ENCODE results near the gene CAPN10. TPM values are rescaled to one million over a fixed set of nuclear protein-coding genes. Genes with fewer than 3 reads are reported as not detected.

Gene CAPN10
- total RNA-seq, 1 experiment from 2014 or later = 27.8 TPM

- no peak for DNase-seq
- Mint-ChIP-seq H3K9me3 (ENCODE audit: unreplicated experiment) (no peaks in the 10 kb centered on the region), H3K4me3 (ENCODE audit: unreplicated experiment) (no peak overlapping the region), H3K4me1 (ENCODE audit: low read depth, unreplicated experiment) (no peaks in the 10 kb centered on the region), H3K27me3 (ENCODE audit: insufficient read depth, unreplicated experiment) (peaks cover 8% of the 10 kb centered on the region), H3K27ac (ENCODE audit: unreplicated experiment) (no peak overlapping the region), H3K36me3 (ENCODE audit: insufficient read depth, unreplicated experiment) (no peaks in the 10 kb centered on the region)
- Histone ChIP-seq H3K27me3 (replicated peaks; ENCODE audit: control insufficient read depth, insufficient read depth, low read length) (no peaks in the 10 kb centered on the region), H3K9me3 (no peaks in the 10 kb centered on the region), H3K4me3 (ENCODE audit: low read depth, low read length) (no peak overlapping the region), H3K36me3 (ENCODE audit: control insufficient read depth, insufficient read depth, low read length) (no peaks in the 10 kb centered on the region), H3K4me1 (no peaks in the 10 kb centered on the region)
- no peak for TF ChIP-seq CTCF (IDR thresholded peaks at IDR 0.05; ENCODE audit: insufficient read depth in 1 of 2, low read depth in 1 of 2, low read length in 1 of 2, severe bottlenecking in 1 of 2, unreplicated experiment in 1 of 2)
- intact Hi-C loops (cut with micrococcal nuclease; ENCODE audit: unreplicated experiment) = loop anchor here (10.0 kb wide), 1 partner anchor 57 kb away; no protein-coding TSS in a partner anchor
- no TSS peak for BruUV-seq (replicated peaks)
- CTCF ChIA-PET = interaction anchor here (0.5 kb wide), 1 partner anchor 152 kb away, joined by 3 read pairs; no protein-coding TSS in a partner anchor
- POLR2A ChIA-PET = no interaction called here
Observed at GRCh38 chr2:240648155-240648649, 61.7 kb downstream of the CAPN10 start.

Other genes starting within 250 kb of the CAPN10 start
- gene GPC1, start 151.1 kb upstream of the CAPN10 start, total RNA-seq (2022) = 39.9 and 45.2 TPM in 2 replicates
- gene ANKMY1, start 28.7 kb upstream of the CAPN10 start, total RNA-seq (2022) = 12.2 and 16.6 TPM in 2 replicates
- gene DUSP28, start 26.4 kb upstream of the CAPN10 start, total RNA-seq (2022) = 2.2 and 2.3 TPM in 2 replicates
- 22.6 and 25.6 TPM in 2 replicates for gene RNPEPL1, start 18.2 kb upstream of the CAPN10 start, total RNA-seq (2022)
- 21.3 and 21.5 TPM in 2 replicates for gene GPR35, start 38.7 kb downstream of the CAPN10 start, total RNA-seq (2022)
- gene AQP12B, start 96.2 kb downstream of the CAPN10 start, total RNA-seq (2022) = not detected in 2 replicates
- gene AQP12A, start 105.1 kb downstream of the CAPN10 start, total RNA-seq (2022) = not detected in 2 replicates
- gene KIF1A, start 233.5 kb downstream of the CAPN10 start, total RNA-seq (2022) = 29.8 and 33.1 TPM in 2 replicates